ENCODE results near the gene TFAM. TPM values are rescaled to one million over a fixed set of nuclear protein-coding genes. Genes with fewer than 3 reads are reported as not detected.
"Not testable (repeated sequence)": the region's sequence is repeated elsewhere in the genome, so short reads cannot be mapped to it uniquely, and the experiment has no call there.

TFAM gene
- total RNA-seq, 1 donor from 2014 or later: 37.4 TPM

GRCh38 chr10:58372607-58373441 is 12.4 kb upstream of the TFAM start:
- DNase-seq (ENCODE audit: low read depth in 2 of 2): no peak

DNA sequence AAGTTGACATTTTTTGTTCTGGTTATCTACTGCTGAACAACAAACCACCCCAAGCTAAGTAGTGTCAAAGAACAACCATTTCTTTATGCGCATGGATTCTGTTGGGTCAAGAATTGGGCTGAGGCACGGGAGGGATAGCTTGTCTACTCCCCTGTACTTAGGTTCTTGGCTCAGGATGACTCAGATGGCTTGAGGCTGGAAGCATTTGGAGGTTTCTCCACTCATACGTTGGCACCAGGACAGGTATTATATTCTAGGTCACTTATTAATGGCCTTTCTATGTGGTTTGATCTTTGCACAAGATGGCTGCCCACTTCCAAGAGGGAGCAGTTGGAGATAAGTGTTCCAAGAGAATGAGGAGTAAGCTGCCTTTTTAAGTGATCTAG is 11.8 kb upstream of the TFAM start:
- no peak for DNase-seq (ENCODE audit: low read depth in 2 of 2)

GRCh38 chr10:58382489-58382995 is 2.7 kb upstream of the TFAM start:
- no peak for DNase-seq (ENCODE audit: low read depth in 2 of 2)

DNA sequence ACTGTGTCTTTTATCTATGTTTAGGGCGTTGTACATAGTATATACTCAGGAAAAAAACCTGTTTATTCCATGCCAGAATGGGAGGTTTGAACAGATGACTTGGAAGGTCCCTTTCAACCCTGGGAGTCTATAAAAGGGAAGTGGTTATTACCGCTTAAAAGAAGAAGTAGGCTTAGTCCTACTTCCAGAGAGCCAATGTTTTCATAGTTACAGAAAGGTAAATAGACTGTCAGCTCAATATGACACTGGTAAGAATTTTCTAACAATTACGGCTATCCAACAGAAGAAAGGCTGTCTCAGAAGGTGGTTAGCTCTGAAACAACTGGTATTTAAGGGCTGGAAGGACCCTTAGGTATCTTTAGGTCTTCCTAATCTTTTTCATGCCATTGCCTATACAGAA is 1.1 kb upstream of the TFAM start:
- DNase-seq (ENCODE audit: low read depth in 2 of 2): no peak

GRCh38 chr10:58384544-58384998 is 639 bp upstream of the TFAM start:
- no peak for DNase-seq (ENCODE audit: low read depth in 2 of 2)

GRCh38 chr10:58385784-58386112 is 538 bp downstream of the TFAM start:
- DNase-seq (ENCODE audit: low read depth in 2 of 2): peak in 1 of 2 donors; percentile 38

DNA sequence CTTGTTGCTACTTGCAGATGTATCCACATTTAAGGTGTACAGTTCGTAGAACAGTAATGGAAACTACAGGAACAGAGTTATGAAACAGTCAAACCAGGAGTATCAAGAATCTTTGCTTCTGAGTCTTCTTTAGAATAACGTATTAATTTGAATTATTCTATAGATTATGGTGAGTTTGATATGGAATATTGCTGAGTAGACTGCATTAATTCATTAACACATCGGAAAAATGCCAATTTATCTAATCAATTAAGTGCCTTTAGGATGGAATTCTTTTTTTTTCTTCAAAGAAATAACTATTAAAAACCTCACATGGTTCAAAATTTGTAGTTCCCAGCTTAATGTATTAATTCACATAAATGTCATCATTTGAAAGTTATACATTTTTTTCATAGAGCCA is 3.8 kb downstream of the TFAM start:
- DNase-seq (ENCODE audit: low read depth in 2 of 2): no peak

- DNase-seq (ENCODE audit: low read depth in 2 of 2): peak in 1 of 2 donors; percentile 8
Observed at GRCh38 chr10:58393317-58393716, 8.1 kb downstream of the TFAM start.

DNA sequence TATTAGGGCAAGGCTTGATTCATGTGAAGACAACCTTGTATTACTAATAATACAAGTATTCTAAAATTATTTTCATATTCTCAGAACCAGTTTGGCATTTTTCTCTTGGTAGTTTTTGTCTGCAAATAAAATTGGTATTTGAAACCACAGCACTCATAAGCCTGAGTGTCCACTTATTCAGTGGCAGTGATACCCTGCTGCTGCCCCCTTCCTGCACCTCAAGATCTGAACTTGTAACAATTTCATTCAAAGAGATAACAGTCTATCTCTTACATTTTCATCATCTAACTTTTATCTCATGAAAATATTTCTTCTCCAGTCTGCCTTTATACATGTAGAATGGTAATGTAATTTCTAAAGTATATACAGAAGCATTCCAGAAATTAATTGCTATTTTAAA is 9.3 kb downstream of the TFAM start:
- no peak for DNase-seq (ENCODE audit: low read depth in 2 of 2)

DNA sequence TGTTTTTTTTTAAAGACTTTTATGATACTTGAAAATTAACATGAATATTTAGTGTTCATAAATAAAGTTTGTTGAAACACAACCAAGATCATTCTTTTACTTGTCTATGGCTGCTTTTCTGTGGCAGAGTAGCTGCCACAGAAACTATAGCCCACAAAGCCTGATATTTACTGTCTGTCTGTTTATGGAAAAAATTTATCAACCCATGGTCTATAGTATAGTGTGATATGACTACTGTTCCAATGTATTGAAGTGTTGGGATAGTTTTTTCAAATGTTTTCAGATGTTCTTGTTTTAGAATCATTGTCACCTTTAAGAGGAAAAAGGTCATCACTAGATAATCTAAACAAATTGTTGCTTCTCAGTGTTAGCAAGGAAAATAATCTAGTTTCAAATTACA is 10.8 kb downstream of the TFAM start:
- DNase-seq (ENCODE audit: low read depth in 2 of 2): no peak

GRCh38 chr10:58397830-58398229 is 12.6 kb downstream of the TFAM start:
- DNase-seq (ENCODE audit: low read depth in 2 of 2): no peak

DNA sequence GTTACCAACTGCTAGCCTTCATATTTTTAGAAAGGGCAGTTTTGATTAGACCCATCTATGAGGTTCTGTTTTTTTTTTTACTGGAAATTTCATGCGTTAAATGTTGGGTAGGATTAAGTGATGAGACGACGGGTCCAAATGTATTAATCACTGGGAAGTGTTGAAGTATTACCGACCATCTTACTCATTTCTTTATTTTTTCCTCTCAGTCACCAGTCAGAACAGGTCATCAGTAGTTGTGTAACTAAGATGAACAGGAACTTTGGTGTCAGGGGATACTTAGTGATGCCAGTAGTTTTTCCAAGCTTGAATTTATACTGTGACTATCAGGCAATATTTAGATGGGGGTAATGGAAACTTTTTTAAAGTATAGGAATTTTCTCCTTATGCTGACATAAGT is 14.2 kb downstream of the TFAM start:
- DNase-seq (ENCODE audit: low read depth in 2 of 2): no peak

DNA sequence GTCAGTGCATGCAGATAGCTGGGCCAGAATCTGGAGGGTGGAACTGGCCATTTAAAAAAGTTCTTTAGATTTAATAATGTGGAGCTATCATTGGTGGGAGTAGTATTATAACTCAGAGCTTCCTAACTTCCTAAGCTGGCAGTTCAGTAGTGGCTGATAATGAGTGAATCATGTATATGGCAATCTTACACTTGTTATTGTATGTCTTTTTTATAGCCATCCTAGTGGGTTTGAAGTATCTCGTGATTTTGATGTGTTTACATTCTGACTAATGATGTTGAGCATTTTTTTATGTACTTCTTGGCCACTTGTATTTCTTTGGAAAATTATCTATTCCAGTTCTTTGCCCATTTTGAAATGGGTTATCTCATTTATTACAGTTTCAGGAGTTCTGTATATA is 15.4 kb downstream of the TFAM start:
- no peak for DNase-seq (ENCODE audit: low read depth in 2 of 2)

DNA sequence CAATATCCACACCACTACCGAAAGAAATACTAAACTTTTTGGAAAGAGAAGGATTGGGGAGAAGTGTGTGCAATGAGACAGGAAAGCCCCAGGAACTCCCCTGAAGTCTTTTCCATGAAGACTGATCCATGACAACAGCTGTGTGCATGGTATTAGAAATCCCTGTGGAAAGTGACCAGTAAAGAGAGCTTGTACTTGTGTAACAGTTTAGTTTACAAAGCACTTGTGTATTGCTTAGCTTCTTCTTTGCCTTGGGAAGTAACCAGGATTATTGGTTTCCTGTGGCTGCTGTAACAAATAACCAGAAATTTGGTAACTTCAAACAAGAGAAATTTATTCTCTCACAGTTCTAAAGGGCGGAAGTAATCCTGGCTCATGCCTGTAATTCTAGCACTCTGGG is 18.8 kb downstream of the TFAM start:
- DNase-seq (ENCODE audit: low read depth in 2 of 2): no peak

GRCh38 chr10:58409956-58410610 is 24.9 kb downstream of the TFAM start:
- no peak for DNase-seq (ENCODE audit: low read depth in 2 of 2)

GRCh38 chr10:58412502-58412961 is 27.3 kb downstream of the TFAM start:
- no peak for DNase-seq (ENCODE audit: low read depth in 2 of 2)

DNA sequence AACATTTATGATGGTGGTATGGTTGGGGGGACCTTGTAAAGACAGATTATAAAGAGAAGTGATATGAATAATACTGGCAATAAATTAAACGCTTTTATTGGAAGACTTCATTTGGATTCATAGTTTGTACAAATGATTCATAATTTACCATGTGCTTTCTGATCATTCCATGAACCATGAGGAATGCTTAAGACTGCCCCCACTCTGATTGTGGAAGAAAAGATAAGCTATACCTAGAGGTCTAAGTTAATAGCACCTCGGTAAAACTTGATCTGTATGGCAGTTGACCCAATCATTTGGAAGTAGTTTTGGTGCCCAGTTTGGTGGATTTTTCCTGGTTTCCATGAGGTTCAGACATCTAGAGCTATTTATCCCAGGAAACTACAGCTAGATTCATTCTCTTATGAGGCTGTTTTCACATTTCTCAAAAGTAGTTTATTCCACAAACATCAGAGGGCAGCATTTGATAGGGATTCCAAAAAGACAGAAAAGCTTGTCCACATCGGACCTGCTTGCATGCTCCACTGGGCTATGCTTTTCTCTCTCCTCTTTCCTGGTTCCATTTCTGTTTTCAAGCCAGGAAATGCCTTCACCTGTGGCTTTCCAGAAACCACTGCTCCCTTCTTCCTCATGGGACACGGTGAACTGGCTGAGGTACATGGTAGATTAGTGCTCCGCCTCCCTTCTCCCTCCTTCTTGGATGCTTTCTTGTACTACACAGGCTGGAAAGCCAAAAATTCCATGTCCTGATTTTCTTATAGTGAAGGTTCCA is 29.2 kb downstream of the TFAM start:
- DNase-seq (ENCODE audit: low read depth in 2 of 2): no peak

DNA sequence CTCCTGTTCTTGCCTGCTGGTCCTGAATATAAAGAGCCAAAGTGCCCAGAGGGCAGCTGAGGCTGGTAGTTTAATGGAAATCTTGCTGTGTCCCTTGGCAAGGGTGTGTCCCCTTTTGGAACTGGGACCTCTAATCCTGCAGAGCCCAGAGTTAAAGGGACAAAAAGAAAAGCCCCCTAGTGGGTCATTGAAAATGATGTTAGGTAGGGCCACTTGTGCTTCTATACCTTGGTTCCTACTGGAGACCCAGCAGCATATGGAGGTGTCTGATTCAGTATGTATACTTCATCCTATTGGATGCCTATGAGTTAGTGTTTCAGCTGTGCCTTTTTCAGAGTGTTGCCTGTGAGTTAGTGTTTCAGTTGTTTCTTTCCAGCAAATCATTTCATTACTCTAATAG is 30.5 kb downstream of the TFAM start:
- no peak for DNase-seq (ENCODE audit: low read depth in 2 of 2)

GRCh38 chr10:58417902-58418301 is 32.7 kb downstream of the TFAM start:
- DNase-seq (ENCODE audit: low read depth in 2 of 2): not testable (repeated sequence)

GRCh38 chr10:58424176-58424575 is 39.0 kb downstream of the TFAM start:
- DNase-seq (ENCODE audit: low read depth in 2 of 2): no peak

- DNase-seq (ENCODE audit: low read depth in 2 of 2): not testable (repeated sequence)
Observed at GRCh38 chr10:58428436-58428835, 43.2 kb downstream of the TFAM start.

DNA sequence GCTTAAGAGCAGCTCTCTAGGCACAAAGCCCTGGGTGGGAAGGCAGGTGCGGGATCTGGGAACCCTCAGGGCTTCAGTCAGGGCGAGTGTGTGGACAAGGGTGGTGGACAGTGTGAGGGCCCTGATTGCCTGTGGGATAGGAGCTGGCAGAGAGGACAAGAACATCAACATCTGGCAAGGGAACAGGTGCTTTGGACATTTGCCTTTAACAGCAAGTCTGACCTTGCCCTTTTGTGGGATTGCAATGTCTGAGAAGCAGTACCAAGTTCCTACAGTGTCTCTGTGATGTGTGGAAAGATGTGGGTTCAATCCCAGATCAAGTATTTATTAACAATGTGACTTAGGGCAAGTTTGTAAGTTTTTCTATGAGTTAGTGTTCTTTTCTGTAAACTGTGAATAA is 46.7 kb downstream of the TFAM start:
- no peak for DNase-seq (ENCODE audit: low read depth in 2 of 2)

All from dermis microvascular lymphatic vessel endothelial cell (primary cell).